ENCODE measurements around the gene RSBN1.

- TF ChIP-seq CTCF (IDR thresholded peaks at IDR 0.05) (no peak), POLR2A (IDR thresholded peaks at IDR 0.05) (no peak)
Measured at GRCh38 chr1:113714606-113715269, 97.5 kb downstream of the RSBN1 start.

Data from lower leg skin (tissue), 3 donors.